ENCODE results near the gene TTBK2.

The TTBK2 gene

DNA sequence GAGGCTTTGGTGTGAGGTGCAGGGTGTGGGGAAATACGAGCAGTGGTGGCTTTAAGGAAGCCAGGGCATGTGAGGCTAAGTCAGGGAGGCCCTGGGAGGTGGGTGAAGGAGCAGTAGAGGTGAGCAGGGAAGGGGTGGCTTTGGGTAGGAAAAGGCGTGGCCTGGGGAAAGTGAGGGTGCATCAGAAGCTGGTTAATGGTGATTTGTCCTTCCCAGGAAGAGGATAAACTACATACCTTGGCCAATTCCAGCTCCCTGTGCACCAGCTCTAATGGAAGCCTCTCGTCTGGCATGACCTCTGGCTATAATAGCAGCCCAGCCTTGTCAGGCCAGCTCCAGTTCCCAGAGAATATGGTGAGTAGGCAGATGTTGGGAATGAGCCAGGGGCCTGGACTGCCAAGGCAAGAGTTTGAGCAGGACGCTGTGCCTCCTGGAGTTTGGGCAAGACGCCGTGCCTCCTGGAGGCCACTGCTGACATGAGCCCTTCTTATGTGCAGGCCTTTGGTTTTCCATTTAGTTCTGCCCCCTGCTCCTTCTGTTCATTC lies 225.0 kb downstream of the TTBK2 start:
- DNase-seq (ENCODE audit: low read depth in 4 of 4, low spot score in 1 of 4): no peak

DNA sequence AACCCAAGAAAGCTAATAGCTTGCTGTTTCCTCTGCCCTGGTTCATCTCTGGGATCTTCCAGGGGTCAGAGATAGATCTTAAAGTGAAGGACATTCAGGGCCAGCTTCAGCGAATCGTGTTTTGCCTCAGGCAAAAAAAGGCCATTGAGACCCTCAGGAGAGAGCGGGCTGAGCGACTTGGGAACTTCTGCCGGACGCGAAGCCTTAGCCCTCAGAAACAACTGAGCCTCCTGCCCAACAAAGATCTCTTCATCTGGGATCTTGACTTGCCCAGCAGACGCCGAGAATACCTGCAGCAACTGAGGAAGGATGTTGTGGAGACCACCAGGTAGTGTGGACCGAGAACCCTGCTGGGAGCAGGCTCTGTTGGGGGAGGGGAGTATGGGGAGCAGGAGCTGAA lies 226.2 kb downstream of the TTBK2 start:
- no peak for DNase-seq (ENCODE audit: low read depth in 4 of 4, low spot score in 1 of 4)

DNA sequence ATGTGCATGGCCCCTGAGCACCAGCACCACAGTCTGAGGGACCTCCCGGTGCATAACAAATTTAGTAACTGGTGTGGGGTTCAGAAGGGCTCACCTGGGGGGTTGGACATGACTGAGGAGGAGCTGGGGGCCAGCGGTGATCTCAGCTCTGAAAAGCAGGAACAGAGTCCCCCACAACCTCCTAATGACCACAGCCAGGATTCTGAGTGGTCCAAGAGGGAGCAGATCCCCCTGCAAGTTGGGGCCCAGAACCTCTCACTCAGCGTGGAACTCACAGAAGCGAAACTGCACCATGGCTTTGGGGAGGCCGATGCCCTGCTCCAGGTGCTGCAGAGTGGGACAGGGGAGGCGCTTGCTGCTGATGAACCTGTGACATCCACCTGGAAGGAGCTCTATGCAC lies 226.6 kb downstream of the TTBK2 start:
- no peak for DNase-seq (ENCODE audit: low read depth in 4 of 4, low spot score in 1 of 4)

DNA sequence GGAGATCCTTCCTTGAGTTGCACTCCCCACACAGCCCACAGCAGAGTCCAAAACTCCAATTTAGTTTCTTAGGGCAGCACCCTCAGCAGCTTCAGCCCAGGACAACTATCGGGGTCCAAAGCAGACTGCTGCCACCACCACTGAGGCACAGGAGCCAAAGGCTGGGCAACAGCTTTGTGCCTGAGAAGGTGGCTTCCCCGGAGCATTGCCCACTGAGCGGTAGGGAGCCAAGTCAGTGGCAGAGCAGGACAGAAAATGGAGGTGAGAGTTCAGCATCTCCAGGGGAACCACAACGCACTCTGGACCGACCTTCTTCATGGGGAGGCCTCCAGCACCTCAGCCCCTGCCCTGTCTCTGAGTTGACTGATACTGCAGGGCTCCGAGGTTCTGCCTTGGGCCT lies 227.1 kb downstream of the TTBK2 start:
- DNase-seq (ENCODE audit: low read depth in 4 of 4, low spot score in 1 of 4): no peak

DNA sequence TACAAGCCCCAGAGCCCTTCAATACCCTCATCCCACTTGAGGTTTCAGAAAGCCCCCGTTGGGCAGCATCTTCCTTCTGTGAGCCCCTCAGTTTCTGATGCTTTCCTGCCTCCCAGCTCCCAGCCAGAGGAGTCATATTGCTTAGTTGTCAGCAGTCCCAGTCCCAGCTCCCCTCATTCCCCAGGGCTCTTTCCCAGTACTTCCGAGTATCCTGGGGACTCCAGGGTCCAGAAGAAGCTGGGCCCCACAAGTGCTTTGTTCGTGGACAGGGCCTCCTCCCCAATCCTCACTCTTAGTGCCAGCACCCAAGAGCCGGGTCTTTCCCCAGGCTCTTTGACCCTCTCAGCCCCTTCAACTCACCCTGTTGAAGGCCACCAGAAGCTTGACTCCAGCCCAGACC lies 227.6 kb downstream of the TTBK2 start:
- DNase-seq (ENCODE audit: low read depth in 4 of 4, low spot score in 1 of 4): no peak

DNA sequence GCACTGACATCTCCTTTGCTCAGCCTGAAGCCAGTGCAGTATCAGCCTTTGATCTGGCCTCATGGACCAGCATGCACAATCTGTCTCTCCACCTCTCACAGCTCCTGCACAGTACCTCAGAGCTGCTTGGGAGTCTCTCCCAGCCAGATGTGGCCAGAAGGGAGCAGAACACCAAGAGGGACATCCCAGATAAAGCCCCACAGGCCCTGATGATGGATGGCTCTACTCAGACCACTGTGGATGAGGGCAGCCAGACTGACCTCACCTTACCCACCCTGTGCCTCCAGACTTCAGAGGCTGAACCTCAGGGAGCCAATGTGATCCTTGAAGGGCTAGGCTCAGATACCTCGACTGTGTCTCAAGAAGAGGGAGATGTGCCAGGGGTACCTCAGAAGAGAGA lies 228.0 kb downstream of the TTBK2 start:
- no peak for DNase-seq (ENCODE audit: low read depth in 4 of 4, low spot score in 1 of 4)

DNA sequence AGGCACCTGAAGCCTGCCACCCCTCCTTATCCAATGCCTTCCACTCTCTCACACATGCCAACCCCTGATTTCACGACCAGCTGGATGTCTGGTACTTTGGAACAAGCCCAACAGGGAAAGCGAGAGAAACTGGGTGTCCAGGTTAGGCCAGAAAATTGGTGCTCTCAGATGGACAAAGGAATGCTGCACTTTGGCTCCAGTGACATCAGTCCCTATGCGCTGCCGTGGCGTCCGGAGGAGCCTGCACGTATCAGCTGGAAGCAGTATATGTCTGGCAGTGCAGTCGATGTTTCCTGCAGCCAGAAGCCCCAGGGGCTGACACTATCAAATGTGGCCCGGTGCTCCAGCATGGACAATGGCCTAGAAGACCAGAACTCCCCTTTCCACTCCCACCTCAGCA lies 228.8 kb downstream of the TTBK2 start:
- no peak for DNase-seq (ENCODE audit: low read depth in 4 of 4, low spot score in 1 of 4)

DNA sequence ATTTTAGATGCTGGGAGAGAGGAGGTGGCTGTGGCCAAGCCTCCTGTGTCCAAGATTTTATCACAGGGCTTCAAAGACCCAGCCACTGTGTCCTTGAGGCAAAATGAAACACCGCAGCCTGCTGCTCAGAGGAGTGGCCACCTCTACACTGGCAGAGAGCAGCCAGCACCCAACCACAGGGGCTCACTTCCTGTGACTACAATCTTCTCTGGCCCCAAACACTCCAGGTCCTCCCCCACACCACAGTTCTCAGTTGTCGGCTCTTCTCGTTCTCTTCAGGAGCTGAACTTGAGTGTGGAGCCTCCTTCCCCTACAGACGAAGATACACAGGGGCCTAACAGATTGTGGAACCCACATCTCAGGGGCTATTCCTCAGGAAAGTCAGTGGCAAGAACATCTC lies 229.3 kb downstream of the TTBK2 start:
- no peak for DNase-seq (ENCODE audit: low read depth in 4 of 4, low spot score in 1 of 4)
